ENCODE results near the gene CAMK2B.
A peak's percentile ranks its signal among the peaks of the same experiment; 100 is the strongest.

Gene CAMK2B

DNA sequence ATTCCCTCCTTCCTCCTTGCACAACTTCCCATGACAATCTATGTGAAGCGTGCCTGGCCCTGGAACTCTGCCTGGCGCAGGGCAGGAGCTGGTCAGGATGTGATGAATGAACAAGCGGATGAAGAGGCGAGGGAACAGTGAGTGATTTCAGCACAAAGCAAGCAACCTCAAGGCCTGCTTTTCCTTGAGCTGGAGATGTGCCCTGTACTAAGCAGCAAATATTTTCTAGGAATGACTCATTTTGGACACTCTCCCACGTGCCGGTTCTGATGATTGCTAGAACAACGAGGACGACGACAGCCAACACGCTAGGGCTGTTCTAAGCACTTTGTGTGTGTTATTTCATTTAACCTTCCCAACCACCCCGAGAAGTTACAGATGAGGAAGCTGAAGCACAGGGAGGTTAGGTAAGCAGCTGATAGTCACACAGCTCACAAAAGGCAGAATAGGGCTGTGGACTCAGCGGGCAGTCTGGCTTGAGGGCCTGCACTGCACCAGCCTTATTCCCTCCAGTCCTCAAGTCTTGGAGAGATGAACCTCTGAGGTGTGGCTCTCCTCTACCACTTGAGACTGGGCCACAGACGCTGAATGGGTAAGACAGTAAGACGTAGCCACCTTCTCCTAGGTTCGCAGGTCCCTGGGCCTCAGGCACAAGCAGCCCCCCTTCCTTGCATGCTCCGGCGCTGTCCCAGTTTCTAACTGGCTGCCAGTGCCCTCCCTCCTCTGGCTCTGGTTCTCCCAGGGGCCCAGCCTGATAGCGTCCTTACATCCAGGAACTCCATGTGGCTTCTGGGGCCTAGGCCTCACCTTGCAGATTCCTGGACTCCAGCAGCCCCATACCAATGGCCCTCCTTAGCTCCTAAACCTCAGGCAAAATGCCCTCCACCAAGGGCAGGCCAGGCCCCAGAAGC is 65.6 kb downstream of the CAMK2B start:
- DNase-seq (ENCODE audit: extremely low read depth in 1 of 2, low read depth in 1 of 2) = no peak

DNA sequence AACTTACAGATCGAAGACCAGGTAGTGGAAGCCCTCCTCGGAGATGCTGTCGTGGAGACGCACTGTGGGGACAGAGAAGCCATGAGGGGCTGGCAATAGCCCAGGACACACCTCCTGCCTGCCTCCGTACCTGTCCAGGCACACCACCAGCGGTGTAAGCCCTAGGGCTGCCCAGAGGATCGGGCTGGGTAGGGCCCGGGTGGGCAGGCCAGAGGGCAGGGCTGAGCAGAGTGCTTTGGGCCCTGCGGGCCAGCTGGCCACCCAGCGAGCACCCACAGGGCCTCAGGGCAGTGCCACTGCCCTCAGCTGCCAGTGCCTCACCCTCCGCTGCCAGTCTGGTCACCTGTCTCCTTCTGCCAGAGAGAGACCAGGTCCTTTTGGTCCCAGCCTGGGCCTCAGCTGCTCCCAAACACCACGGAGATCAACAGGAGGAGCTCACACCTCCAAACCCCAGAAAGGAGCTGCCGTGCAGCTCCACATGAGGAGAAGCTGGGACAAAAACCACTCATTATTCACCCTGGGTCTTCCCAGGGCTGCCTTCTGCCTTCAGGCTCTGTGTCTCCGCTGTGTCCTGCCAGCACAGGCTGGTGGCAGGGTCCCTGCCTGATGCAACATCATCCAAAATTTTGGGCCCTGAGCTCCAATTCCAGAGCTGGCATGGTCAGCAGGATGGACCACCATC is 66.4 kb downstream of the CAMK2B start:
- DNase-seq (ENCODE audit: extremely low read depth in 1 of 2, low read depth in 1 of 2) = no peak

DNA sequence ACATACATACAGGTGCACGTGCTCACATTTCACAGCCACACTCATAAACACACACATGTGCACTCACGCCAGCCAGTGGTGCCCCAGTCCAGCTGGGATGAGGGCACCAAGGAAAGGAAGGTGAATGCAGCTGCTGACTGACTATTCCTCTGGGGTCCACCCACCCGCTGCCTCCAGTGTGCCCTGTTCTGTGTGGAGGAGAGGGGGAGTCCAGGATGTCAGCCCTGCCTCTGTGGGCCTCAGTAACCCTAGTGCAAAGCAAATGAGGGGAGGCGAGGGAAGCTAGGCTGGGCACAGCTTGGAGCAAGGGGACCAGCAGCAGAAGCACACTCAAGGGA is 67.0 kb downstream of the CAMK2B start:
- no peak for DNase-seq (ENCODE audit: extremely low read depth in 1 of 2, low read depth in 1 of 2)

DNA sequence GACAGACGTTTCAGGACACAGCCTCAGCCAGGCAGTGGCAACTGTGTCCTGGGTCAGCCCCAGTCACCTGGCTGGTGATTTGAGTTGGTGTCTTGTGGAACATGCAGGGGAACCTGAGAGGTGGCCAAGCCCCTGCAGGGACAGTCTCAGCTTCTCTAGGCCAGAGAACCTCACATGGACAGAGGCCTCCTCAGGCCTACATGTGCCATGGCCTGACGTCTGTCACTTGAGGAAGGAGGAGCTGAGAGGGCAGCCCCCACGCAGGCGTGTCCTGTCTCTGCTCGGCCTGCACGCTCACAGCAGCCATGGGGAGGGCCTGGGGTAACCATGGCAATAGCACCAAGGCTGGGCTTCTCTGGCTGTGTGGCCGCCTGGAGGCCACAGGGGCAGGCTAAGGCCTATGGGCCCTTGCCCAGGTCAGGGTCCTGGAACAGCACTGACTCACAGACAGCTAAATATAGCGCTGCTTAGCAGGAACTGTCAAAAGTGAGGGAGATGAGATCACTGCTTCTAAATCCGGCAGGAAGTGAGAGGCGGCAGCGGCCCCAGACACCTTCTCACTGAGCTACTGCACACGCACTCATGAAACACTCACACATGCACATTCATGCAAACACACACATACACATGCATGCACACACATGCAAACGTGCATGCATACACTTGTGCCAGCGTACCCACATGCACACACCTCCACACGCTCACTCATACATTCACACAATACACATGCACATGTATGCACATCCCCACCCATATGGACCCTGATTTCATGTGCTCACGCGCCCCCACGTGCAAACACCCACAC is 67.6 kb downstream of the CAMK2B start:
- peak; percentile 62 to 77 for DNase-seq (ENCODE audit: extremely low read depth in 1 of 2, low read depth in 1 of 2)

DNA sequence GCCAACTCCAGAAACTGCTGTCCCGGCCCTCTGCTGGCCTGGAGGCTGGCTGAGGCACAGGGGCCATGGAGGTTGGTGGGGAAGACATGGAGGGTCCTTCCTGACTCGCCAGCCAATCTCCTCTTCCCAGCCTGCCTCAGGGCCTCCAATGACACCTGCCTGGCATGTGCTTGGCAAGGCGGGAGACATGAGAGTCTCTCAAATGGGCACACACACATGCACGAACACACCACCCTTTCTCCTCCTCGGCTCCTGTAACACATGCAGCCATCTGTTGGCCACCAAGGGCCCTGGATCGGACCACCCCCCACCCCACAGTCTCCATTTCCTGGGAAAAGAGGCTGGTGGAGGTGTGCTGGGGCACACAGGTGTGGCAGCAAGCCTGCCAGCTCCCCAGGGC is 68.2 kb downstream of the CAMK2B start:
- DNase-seq (ENCODE audit: extremely low read depth in 1 of 2, low read depth in 1 of 2) = no peak

DNA sequence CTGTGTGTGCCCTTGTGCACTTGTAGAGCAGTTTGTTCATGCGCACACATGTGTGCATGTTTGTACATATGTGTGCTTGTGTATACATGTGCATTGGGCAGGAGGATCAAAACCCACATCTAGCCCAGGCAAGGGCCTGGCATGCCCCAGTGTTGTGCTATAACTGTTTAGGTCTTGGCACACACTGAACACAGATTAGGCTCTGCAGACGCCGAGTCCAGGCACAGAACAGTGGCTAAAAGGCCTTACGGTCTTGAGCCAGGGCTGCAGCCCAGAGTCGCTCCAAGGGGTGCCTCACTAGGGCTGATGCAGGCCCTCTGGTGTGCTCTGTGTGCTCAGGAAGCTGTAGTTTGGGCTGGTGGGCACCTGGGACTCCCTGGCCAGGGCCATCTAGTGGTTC is 68.9 kb downstream of the CAMK2B start:
- DNase-seq (ENCODE audit: extremely low read depth in 1 of 2, low read depth in 1 of 2) = no peak

DNA sequence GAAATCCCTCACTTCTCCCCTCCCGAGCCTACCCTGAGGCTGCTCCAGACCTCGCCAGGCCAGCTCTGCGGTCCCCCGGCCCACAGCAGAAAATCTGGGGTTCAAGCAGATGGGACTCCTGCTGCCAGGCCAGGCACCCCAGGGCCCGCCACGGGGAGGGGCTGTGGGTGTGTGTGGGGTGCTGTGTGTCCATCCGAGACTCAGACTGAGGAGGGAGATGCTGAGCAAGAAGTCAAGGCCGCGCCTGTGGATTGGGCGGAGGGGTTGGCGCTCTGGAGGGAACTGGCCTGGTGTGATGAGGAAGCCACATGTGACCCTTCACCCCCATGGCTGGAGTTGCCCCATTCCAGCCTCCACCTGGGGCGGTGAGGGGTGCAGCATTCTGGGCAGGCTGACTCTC is 73.5 kb downstream of the CAMK2B start:
- no peak for DNase-seq (ENCODE audit: extremely low read depth in 1 of 2, low read depth in 1 of 2)

DNA sequence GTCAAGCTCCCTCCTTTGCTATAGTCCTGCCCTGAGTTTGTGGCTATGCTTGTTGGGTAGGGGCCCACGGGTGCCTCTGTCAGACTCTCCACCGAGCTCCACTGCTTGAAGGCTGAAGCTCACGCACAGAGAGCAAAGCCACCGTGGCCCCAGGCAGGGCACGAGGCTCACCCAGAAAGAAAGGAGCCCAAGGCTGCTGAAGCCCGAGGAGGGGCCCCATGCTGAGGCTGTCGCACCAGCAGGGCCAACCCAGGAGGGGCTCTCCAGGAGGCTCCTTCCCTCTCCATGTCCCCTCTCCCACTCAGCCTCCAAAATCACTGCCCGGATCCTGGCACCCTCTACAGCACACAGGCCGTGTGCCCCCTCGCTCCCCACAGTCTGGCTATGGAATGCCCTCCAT is 74.1 kb downstream of the CAMK2B start:
- DNase-seq (ENCODE audit: extremely low read depth in 1 of 2, low read depth in 1 of 2) = no peak

DNA sequence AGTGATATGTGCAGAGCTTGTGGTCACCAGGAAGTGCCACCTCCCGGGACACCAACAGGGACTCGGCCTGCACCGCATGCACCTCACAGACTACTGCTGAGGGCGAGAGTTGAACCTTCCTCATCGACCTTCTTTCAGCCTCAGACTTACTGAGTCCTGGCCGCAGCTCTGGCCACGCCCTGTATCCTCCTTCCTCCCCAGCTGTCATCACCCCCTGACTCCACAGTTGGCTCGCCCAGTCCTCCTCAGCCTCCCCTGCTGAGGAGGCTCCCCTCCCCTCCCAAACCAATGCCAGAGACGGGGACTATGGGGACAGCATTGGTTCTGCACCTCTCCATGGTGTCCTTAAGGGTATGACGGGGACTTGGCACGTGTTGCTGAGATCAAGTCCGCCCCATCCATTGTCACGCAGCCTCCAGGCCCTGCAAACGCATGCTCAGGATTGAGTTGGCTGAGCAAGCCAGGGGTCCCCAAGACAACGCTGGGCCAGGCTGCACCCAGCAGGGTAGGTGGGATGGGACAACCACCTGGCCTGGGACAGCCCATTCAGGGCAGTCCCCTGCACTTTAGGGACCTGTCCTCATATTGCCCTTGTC is 75.7 kb downstream of the CAMK2B start:
- no peak for DNase-seq (ENCODE audit: extremely low read depth in 1 of 2, low read depth in 1 of 2)

DNA sequence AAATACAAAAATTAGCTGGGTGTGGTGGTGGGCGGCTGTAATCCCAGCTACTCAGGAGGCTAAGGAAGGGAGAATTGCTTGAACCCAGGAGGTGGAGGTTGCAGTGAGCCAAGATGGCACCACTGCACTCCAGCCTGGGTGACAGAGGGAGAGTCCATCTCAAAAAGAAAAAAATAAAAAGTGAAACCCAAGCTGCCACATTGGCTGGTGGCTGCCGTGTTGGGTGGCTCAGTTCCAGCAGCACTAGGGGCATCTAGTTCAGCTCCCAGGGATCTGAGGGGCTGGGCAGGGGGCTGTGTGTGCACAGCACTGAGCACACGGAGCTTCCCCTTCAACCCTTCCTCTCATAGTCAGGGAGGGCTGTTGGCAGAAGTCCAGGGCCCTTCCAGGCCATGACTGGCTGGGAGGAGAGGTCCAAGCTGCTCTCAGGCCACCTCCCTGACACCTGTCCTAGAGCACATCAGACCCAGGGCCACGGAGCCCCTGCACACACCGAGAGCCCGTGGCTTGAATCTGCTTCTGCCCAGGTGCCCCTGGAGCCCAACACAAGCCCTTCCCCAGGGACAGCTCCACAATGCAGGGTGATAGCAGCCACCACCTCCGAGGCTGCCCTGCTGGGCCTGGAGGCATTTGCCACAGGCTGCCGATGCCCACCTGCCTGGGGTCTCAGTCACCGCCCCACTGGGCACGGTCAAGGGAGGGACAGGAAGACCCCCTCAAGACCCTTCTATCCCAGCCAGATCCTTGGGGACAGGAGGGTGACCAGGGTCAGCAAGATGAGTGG is 77.3 kb downstream of the CAMK2B start:
- no peak for DNase-seq (ENCODE audit: extremely low read depth in 1 of 2, low read depth in 1 of 2)

DNA sequence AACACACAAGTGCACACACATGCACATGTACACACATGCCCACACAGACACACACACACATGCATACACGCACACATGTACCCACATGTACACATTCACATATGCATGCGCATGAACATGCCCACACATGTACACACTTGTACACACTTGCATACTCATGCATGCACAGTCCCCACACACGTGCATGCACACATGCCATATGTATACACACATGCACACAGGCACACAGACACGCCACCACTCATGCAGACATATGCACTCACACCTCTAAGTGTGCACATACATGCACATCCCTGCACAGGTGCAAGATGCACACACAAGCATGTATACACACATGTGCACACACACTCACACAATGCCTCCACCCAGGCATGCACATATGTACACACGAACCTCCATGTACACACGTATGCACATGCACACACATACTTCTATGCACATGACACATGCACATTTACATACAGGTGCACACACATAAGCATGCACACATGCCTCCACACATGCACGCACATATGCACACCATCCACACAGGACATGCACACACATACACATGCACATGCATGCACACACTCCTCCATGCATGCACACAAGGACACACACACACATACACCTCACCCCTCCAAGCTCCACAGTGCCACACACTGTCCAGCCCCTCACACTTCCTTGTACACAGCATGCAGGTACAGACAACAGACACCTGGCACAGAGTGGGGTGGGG is 78.8 kb downstream of the CAMK2B start:
- no peak for DNase-seq (ENCODE audit: extremely low read depth in 1 of 2, low read depth in 1 of 2)

DNA sequence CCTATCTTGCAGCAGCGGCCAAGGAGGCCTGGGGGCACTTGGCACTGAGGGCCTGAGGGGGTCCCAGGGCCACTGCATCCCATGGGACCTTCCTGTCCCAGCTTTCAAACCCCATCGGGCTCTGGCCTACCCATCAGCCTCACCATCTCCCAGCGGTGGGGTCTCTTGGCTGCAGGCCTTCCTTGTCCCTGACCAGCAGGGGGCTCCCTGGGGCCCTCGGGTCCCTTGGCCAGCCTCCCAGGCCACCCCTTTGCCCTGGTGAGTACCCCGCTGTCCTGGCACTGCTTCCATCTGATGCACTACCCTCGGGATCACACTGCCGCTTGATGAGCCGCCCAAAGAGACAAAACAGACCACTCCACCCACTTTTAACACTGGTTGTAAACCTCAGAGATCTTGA is 81.1 kb downstream of the CAMK2B start:
- peak in 1 of 2 donors; percentile 11 for DNase-seq (ENCODE audit: extremely low read depth in 1 of 2, low read depth in 1 of 2)

DNA sequence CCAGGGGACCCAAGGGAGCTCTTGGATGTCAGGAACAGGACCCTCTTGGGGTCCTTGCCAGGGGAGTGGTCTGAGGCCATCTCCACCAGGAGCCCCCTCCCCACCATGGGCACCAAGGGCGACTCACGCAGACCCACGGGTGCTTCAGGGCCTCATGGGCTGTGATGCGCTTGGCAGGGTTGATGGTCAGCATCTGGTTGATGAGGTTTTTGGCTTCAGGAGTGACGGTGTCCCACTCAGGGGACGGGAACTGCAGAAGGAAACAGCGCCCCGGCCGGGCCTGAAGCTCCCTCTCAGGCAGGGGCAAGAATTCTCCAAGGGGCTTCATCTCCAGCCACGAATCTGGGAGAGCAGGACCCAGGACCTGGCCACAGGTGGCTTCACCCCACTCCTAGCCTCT is 83.3 kb downstream of the CAMK2B start:
- no peak for DNase-seq (ENCODE audit: extremely low read depth in 1 of 2, low read depth in 1 of 2)

DNA sequence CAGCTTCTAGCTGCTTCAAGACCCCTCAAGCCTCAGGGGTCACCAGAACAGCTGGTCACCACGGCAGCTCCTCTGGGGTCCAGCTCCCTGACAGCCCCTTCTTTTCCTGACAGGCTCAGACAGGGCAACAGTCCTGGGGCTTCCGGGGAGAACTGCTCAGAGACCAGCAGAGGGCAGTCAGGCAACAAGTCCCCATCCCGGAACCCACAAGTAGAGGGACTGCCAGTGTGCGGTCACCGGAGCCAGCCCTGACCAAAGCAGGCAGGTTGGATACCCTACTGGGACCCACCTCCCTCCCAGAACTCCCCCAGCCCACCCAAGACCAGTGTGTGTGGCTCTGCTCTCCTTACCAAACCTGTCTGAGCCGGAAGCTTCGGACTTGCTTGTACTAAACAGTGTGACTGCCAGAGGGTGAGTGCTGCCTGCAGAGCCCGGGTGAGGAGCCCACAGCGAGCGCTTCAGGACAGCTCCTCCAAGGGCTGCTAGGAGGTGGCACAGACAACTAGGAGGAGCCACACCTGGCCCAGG is 84.3 kb downstream of the CAMK2B start:
- peak; percentile 30 to 39 for DNase-seq (ENCODE audit: extremely low read depth in 1 of 2, low read depth in 1 of 2)

DNA sequence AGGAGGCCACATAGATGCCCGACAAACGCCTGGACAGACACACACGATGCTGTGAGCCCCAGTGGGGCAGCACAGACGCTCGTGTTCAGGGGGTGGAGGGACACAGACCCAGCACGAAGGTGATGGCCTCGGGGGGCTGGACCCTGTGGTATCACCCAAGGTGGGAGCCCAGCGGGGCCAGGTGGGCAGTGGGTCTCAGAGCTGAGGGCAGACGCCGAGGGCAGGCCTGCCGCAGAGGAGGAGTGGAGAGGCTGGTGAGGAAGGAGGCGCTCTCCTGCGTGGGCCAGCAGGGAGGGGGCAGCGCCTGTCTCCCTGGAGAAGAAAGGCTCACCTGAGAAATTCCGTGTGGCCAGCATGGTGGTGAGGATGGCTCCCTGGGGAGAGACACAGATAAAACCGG is 85.0 kb downstream of the CAMK2B start:
- DNase-seq (ENCODE audit: extremely low read depth in 1 of 2, low read depth in 1 of 2) = no peak

DNA sequence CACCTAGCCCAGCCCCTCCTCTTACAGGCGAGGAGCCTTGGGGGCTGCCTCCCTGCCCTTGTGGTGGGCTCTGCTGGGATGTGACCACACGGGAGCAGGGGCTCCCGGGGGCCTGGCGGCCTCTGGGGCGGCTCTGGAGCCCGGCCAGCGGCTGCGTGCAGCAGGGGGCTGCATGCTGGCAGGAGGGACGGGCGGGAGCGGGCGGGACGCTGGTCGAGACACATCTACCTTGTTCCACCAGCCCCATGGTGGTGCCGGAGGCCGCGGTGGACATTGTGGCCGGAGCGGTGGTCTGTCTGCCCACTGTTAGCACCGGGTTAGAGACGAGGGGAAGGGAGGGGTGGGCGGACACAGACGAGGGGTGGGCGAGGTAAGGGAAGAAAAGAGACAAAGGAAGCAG is 86.0 kb downstream of the CAMK2B start:
- no peak for DNase-seq (ENCODE audit: extremely low read depth in 1 of 2, low read depth in 1 of 2)

DNA sequence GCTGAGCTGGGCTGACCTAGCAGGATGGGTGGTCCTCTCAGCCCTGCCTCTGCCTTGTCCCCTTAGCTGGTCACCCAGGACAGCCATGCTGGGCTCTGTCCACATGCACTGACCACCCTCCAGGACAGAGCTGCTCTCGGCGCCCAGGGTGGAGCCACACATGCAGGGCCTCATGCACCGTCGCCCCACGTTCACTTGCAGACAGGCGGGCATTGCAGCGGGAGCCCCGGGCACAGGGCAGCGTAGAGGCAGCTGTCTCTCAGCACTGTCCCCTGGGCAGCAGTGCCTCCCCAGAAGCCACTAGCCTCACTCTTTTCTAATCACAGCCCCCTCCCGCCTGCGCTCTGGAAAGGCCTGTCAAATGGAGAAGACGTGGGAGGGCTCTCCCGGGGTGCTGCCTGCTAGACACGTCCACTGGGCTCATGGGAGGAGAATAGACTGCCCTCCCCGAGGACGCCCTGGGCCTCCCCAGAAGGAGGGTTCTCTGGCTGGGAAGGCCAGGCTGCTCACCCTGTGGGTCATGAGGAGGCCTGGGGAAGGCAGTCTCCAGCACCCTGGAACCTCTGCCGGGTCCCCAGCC is 87.2 kb downstream of the CAMK2B start:
- no peak for DNase-seq (ENCODE audit: extremely low read depth in 1 of 2, low read depth in 1 of 2)

DNA sequence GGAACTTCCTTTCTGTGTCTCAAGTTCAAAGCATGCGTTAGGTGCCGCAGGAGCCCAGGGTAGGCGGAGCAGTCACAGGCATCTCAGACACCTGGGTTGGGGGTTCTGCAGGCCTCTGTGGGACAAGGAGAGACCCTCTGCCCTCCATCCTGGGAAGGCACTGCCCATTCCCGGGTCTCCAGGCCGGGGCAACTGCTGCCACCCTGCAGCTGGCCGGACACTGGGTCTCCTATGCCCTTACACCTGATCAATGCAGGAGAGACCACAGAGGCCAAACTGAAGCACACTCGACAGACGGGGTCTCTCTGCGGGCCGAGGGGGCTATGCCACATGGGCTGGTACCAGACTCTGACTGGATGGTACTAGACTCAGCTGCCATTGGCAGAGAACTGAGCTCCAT is 87.7 kb downstream of the CAMK2B start:
- no peak for DNase-seq (ENCODE audit: extremely low read depth in 1 of 2, low read depth in 1 of 2)

DNA sequence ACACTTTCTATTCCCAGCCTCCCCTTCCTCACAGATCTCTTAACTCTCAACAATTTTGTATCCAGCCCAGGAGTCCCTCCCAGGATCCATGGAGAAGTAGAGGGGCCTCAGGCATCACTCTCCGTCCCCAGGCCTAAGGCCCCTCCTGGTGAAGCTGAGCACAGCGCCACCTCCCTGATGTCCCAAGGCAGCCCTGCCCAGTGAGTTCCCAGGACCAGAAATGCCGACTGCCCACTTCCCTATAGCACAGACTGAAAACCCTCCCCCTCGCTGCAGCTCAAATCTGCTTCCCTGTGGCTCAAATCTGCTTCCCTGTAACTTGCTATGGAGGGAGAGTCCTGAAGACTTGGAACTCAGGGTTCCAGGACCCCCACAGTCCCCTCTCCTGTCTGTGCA is 89.1 kb downstream of the CAMK2B start:
- DNase-seq (ENCODE audit: extremely low read depth in 1 of 2, low read depth in 1 of 2) = no peak
